ENCODE results near the gene CYB5R4.

The CYB5R4 gene

DNA sequence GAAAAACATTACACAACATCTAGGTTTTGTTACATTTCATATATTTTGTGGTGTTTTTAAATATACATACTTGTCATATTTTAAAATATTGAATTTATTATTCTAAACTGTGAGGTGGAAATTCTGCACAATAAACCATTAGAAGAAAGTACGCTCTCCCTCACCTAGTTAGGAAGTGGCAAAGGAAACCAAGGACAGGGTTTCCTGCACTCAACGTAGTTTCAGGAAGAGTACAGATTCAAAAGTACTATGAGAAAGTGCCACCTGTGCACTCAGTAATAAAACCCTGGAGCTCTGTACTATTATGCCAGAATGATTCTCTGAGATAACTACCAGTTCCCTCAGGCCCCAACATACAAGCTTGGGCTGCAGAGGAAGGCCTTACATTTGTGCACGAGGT is 119.5 kb downstream of the CYB5R4 start:
- DNase-seq (ENCODE audit: low spot score), result no peak

DNA sequence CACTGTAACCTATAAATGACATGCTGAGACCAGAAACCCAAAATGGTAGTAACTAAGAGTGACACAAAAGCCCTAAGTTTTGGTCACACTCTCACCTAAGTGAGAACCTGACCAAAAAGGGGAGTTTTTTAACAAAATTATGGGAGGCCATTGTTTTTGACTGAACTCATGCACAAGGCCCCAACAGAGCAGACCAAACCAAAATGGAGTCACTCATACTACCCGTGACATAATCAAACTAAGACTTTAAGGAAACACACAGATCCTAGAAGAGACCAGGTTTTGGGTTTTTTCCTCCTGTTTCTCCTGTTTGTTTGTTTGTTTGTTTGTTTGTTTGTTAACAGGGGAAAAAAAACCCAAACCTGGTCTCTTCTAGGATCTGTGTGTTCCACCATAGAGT is 124.9 kb downstream of the CYB5R4 start:
- no peak for DNase-seq (ENCODE audit: low spot score)

DNA sequence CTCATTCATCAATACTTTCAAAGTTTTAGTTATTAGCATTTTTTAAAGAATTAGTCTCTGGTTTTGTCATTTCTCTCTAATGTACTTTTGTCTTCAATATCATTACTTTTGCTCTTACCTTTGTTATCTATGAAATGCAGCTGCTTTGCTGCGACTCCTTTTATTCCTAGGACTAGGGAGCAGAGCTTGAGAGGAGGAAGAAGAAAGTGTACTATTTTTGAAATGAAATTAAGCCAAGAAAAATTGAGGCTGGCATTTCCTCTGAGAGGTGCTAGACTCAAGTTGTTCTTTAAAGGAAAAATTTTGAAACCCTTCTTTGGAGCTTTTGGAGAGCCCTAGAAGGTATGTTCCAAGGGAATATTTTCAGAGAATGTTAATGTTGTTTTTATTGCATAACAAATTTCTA is 125.8 kb downstream of the CYB5R4 start:
- no peak for DNase-seq (ENCODE audit: low spot score)

DNA sequence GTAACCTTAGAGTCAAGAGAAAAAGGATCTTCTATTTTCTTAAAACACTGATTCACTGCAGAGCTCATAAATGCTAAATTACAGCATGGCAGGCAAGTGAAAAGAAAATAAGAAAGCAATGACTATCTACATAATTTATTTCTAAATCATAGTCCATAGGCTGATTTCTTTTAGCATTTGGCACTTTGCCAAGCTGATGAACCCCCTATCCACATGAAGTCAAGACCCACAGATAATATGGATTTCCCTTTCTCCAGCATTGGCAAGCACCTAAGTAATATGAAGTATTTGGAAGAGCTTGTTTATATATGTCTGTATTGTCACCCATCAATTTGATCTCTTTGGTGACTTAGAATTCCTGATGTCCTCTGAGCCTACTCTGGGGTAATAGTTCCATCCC is 126.2 kb downstream of the CYB5R4 start:
- DNase-seq (ENCODE audit: low spot score), result no peak

DNA sequence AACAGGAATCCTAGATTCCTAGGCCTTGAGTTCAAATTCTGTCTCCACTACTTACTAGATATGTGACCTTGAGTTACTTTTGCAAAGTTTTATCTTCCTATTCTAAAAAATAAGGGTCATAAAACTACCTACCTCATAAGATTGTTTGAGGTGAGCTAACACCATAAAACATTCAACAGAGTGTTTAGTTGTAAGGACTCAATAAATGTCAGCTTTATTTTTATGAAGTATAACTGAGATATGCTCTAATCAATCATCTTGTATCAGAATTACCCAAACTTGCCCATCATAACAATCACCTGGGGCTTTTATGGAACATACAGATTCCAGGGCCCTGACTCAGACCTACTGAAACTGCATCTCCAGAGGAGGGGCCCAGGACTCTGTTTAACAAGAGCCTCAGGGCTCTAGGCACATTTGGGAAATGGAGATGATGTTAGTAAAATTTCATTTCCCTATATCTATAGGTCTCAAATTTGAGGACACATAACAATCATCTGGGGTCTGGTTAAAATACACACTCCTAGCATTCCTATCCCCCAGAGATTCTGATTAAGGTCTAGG is 138.6 kb downstream of the CYB5R4 start:
- DNase-seq (ENCODE audit: low spot score), result no peak

DNA sequence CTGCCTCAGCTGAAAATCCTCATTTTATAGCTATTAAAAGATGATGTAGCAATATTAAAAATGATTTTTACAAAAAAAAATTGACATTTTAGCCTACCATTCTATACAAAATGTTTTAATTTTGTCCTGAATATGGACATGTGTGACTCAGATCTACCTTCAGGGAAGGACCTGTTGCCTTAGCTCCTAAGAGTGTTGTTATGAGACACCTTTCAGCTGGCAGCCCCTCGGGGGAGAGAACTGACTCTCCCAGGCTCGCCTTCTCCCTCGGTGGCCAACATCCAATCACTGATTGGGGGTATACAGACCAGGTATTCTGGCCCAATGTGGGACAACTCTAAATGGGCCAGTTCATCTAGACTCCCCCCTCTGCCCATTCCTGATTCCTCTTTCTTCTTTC is 141.6 kb downstream of the CYB5R4 start:
- DNase-seq (ENCODE audit: low spot score), result no peak

DNA sequence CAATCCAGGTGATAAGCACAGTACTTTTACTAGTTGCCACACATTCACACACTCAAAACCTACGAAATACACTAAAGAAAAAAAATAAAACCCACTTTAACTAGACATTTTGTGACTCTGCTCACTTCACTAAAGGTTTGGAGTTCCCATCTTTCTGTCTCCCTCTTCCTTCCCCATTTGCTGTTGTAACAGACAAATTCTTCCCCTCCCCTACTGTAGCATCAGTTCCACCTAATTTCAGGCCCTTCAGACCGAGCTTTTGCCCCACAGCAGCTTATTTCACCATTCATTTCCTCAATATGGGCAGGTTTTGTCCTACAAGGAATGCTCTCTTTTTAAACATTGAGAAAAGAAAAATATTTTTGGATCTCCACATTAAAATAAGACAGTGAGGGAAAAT is 142.7 kb downstream of the CYB5R4 start:
- DNase-seq (ENCODE audit: low spot score), result no peak

DNA sequence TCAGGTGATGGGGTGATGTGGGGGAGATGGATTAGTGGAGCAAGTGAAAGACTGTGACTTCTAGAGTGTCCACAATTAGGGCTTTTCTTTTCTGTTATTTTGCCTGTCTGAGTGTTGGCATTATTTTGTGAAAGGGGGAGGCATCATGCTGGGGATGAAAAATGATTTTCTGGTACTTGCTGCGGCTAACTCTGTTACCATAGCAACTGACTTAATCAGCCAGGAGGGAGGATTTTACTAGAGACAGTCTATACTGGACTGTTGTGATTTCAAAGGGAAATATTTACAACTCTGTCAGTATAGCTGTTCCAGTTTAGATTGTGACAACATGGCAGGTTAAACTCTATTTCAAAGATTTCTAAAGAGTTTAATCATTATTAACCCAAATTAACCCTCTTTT is 143.6 kb downstream of the CYB5R4 start:
- DNase-seq (ENCODE audit: low spot score), result no peak

DNA sequence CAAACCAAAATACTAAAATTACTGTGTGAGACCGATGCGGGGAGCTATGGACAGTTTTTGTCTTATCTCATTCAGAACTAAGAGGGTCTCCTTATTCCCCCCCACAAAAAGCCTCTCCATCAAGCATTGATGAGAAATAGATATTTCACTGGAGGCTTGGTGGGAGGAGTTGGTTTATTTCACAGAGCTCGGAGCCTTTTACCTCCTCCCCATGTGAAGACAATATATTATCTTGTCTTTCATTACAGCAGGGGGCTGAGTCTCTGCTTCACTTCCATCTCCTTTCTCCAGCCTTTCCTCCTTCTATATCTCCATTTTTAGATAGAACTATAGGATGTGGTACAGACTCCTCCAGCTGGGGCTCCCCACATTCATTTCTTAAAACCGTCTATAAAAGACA is 144.2 kb downstream of the CYB5R4 start:
- no peak for DNase-seq (ENCODE audit: low spot score)

DNA sequence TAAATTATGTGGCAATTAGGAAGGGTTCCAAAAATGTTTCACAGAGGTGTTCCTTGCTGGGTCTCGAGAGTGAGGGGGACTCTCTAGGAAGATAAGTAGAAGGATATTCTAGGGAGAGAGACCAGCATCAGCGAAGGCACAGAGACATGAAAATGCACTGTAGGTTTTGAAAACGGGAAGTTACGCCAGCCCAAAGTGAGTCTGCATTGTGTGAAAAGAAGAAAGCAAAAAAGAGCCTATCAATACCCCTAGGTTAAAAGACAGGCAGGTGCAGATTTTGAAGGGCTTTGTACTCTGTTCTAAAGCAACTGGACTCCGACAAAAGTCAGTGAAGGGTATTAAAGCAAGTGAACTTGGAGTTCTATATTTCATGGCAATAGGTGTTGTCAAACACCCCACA is 148.4 kb downstream of the CYB5R4 start:
- no peak for DNase-seq (ENCODE audit: low spot score)

DNA sequence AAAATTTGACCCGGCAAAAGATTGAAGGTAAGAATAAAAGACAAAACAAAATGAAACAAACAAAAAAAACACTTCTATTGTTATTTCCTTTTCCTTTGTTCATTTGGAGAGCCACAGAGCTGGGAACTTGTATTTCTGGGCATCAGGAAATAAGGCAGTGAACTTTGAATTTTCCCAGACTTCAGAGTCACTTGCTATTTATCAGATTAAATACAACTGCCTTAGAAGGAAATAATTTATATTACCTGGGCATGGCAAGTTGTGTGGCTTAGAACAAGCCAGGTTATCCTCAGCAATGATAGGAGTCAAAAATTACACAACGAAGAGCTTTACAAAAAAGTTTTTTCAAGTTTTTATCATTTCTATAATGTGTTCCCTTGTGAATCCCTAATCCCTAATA is 153.9 kb downstream of the CYB5R4 start:
- DNase-seq (ENCODE audit: low spot score), result no peak

DNA sequence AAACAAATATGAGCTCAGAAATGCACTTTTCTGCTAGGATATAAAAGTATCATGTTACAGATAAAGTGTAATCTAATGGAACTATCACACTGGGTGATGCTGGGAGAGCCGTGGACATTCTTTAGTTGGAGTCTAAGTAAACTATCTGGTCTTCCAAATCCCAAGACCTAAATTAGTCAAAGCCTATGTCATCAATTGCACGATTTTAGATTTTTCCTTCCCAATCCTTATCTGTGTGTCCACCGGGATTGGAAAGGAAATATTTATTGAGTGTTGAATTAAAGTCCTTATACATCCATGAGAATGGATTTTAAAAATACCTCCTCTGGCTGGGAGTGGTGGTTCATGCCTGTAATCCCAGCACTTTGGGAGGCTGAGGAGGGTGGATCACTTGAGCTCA is 154.4 kb downstream of the CYB5R4 start:
- no peak for DNase-seq (ENCODE audit: low spot score)

DNA sequence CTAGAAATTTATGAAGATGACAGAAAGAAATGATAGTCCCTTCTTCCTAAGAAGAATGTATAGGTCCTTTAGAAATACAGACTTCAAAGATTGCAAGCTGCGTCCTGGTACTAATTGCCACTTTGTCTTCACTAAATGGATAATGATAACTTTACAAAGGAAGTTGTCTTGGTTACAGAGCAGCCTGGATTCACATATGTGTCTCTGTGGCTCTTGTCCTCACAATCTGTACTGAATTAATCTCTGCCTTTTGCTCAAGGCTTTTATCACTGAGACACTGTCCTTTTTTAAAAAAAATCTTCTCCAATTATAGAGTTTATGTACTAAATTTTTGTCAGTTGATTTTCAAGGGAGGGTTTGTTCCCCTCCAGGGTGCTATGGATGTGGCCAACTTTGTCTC is 156.5 kb downstream of the CYB5R4 start:
- no peak for DNase-seq (ENCODE audit: low spot score)

All from NAMALWA (cell line).